Loucy (cell line): Measurements from ENCODE around the gene GNPAT.

Experiments used
- EZH2phosphoT487 ChIP-seq: fragments of 200-600 bp; IDR thresholded peaks from 2 replicates; pipeline ENCODE4 v1.6.1; 2018; ENCODE audit warnings: antibody characterized with exemption, mild to moderate bottlenecking, moderate library complexity, borderline replicate concordance
- TF ChIP-seq, protein P1 (sequence below): fragments of 200-600 bp; sonication (generic); conservative IDR thresholded peaks from 2 replicates; pipeline ENCODE4 v1.5.1; 2014; ENCODE audit warnings: mild to moderate bottlenecking, antibody characterized with exemption, low read length

DNA sequence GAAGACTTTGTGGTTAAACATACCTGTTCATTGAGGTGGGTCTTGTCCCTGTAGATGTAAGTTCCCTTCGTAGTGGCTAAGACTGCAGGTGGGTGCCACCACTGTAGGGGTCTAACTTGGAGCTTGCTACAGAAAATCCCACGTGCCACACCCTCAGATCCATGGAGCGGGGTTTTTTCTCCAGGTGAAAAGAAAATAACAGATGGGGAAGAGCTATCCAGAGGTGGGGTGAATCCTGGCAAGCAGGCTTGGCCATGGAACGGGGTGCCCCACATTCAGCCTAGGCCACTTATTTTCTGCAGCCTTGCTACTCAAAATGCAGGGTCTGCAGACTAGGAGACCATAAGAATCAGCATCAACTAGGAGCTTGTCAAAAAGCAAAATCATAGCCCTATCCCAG, 72.6 kb downstream of the GNPAT start:
- TF ChIP-seq, protein P1, sequence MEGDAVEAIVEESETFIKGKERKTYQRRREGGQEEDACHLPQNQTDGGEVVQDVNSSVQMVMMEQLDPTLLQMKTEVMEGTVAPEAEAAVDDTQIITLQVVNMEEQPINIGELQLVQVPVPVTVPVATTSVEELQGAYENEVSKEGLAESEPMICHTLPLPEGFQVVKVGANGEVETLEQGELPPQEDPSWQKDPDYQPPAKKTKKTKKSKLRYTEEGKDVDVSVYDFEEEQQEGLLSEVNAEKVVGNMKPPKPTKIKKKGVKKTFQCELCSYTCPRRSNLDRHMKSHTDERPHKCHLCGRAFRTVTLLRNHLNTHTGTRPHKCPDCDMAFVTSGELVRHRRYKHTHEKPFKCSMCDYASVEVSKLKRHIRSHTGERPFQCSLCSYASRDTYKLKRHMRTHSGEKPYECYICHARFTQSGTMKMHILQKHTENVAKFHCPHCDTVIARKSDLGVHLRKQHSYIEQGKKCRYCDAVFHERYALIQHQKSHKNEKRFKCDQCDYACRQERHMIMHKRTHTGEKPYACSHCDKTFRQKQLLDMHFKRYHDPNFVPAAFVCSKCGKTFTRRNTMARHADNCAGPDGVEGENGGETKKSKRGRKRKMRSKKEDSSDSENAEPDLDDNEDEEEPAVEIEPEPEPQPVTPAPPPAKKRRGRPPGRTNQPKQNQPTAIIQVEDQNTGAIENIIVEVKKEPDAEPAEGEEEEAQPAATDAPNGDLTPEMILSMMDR = no peak
- TF ChIP-seq EZH2phosphoT487 = no peak
